Measurements from ENCODE around the gene GABRR3. TPM values are rescaled to one million over a fixed set of nuclear protein-coding genes. Genes with fewer than 3 reads are reported as not detected.

The GABRR3 gene
- total RNA-seq, 1 donor from 2014 or later: not detected

- DNase-seq: no peak
- Histone ChIP-seq H3K4me3 (no peak overlapping the region), H3K27ac (replicated peaks) (no peak overlapping the region), H3K9me3 (replicated peaks) (no peaks in the 10 kb centered on the region), H3K4me1 (peaks cover 20% of the 10 kb centered on the region), H3K36me3 (peaks cover 43% of the 10 kb centered on the region), H3K27me3 (ENCODE audit: low read depth) (no peaks in the 10 kb centered on the region)
- intact Hi-C loops (cut with micrococcal nuclease): no loop called here
- no peak for TF ChIP-seq CTCF (IDR thresholded peaks at IDR 0.05; ENCODE audit: borderline replicate concordance)
Observed at GRCh38 chr3:97958396-97958795, 76.7 kb downstream of the GABRR3 start.

GRCh38 chr3:97957617-97958311 is 77.4 kb downstream of the GABRR3 start:
- H3K27me3 ChIP-seq (ENCODE audit: low read depth): no peaks in the 10 kb centered on the region
- TF ChIP-seq CTCF (IDR thresholded peaks at IDR 0.05; ENCODE audit: borderline replicate concordance): no peak
- no peak overlapping the region for H3K27ac ChIP-seq (replicated peaks)
- intact Hi-C loops (cut with micrococcal nuclease): no loop called here
- peaks cover 49% of the 10 kb centered on the region for H3K36me3 ChIP-seq
- DNase-seq: no peak
- H3K4me1 ChIP-seq: peaks cover 15% of the 10 kb centered on the region
- no peaks in the 10 kb centered on the region for H3K9me3 ChIP-seq (replicated peaks)
- H3K4me3 ChIP-seq: no peak overlapping the region

- H3K4me3 ChIP-seq: no peak overlapping the region
- DNase-seq: no peak
- intact Hi-C loops (cut with micrococcal nuclease): no loop called here
- H3K36me3 ChIP-seq: peaks cover 49% of the 10 kb centered on the region
- H3K27ac ChIP-seq (replicated peaks): no peak overlapping the region
- H3K9me3 ChIP-seq (replicated peaks): no peaks in the 10 kb centered on the region
- no peak for TF ChIP-seq CTCF (IDR thresholded peaks at IDR 0.05; ENCODE audit: borderline replicate concordance)
- peaks cover 12% of the 10 kb centered on the region for H3K4me1 ChIP-seq
- no peaks in the 10 kb centered on the region for H3K27me3 ChIP-seq (ENCODE audit: low read depth)
Observed at GRCh38 chr3:97956051-97956450, 79.1 kb downstream of the GABRR3 start.

- peaks cover 53% of the 10 kb centered on the region for H3K36me3 ChIP-seq
- TF ChIP-seq CTCF (IDR thresholded peaks at IDR 0.05; ENCODE audit: borderline replicate concordance): no peak
- intact Hi-C loops (cut with micrococcal nuclease): no loop called here
Observed at GRCh38 chr3:97954228-97954827, 80.8 kb downstream of the GABRR3 start.

GRCh38 chr3:97952872-97953271 is 82.2 kb downstream of the GABRR3 start:
- no peak for TF ChIP-seq CTCF (IDR thresholded peaks at IDR 0.05; ENCODE audit: borderline replicate concordance)

More at GRCh38 chr3:97954228-97954827, 80.8 kb downstream of the GABRR3 start:
- H3K27me3 ChIP-seq (ENCODE audit: low read depth): no peaks in the 10 kb centered on the region
- no peaks in the 10 kb centered on the region for H3K9me3 ChIP-seq (replicated peaks)
- H3K4me3 ChIP-seq: no peak overlapping the region
- DNase-seq: no peak
- H3K4me1 ChIP-seq: peaks cover 12% of the 10 kb centered on the region
- H3K27ac ChIP-seq (replicated peaks): no peak overlapping the region

More at GRCh38 chr3:97952872-97953271, 82.2 kb downstream of the GABRR3 start:
- Histone ChIP-seq H3K27ac (replicated peaks) (no peak overlapping the region), H3K36me3 (peaks cover 60% of the 10 kb centered on the region), H3K4me1 (peaks cover 9% of the 10 kb centered on the region), H3K27me3 (ENCODE audit: low read depth) (no peaks in the 10 kb centered on the region), H3K9me3 (replicated peaks) (no peaks in the 10 kb centered on the region), H3K4me3 (no peak overlapping the region)
- intact Hi-C loops (cut with micrococcal nuclease): no loop called here
- no peak for DNase-seq

Measured in left ventricle myocardium inferior (tissue), 1 donor.